Lung (tissue), 12 donors: Measurements from ENCODE around the gene ZNF318. TPM values are rescaled to one million over a fixed set of nuclear protein-coding genes. Genes with fewer than 3 reads are reported as not detected.

Experiments used
- ATAC-seq: fragments of 200-7000 bp; cut with Tn5 transposase; one replicate; pipeline ENCODE4 v1.9.1; 2020; ENCODE audit warnings: moderate number of reproducible peaks; ENCODE audit not compliant: insufficient read depth, low FRiP score
- DNase-seq, 3 donors: peaks; one replicate each; pipeline ENCODE4 v3.0.0-alpha.2; 2013 to 2017
- H3K27ac ChIP-seq, 2 donors: one replicate each; pipeline ENCODE4 v1.5.1; 2013; ENCODE audit warnings: mild to moderate bottlenecking in 2 of 2, moderate library complexity in 2 of 2, control low read depth in 1 of 2, inconsistent platforms in 1 of 2, low read depth in 1 of 2, low read length in 1 of 2
- H3K27me3 ChIP-seq, 3 donors: one replicate each; pipeline ENCODE4 v1.5.1; 2013; ENCODE audit warnings: low read length in 2 of 3; ENCODE audit not compliant: control insufficient read depth in 3 of 3, insufficient read depth in 3 of 3
- H3K36me3 ChIP-seq, 4 donors: one replicate each; pipeline ENCODE4 v1.5.1; 2013; ENCODE audit warnings: low read length in 4 of 4, mild to moderate bottlenecking in 1 of 4, moderate library complexity in 1 of 4; ENCODE audit not compliant: control insufficient read depth in 4 of 4, insufficient read depth in 4 of 4
- H3K4me1 ChIP-seq, 5 donors: one replicate each; pipeline ENCODE4 v1.5.1; 2013; ENCODE audit warnings: low read length in 5 of 5, mild to moderate bottlenecking in 2 of 5, moderate library complexity in 1 of 5; ENCODE audit not compliant: control insufficient read depth in 5 of 5, insufficient read depth in 5 of 5
- H3K4me3 ChIP-seq: one replicate; pipeline ENCODE4 v1.5.1; 2013; ENCODE audit warnings: mild to moderate bottlenecking, control low read depth, moderate library complexity
- H3K9ac ChIP-seq, 2 donors: one replicate each; pipeline ENCODE4 v1.5.1; 2013; ENCODE audit warnings: low read length in 2 of 2, control low read depth in 1 of 2; ENCODE audit not compliant: insufficient read depth in 1 of 2
- H3K9me3 ChIP-seq, 4 donors: one replicate each; pipeline ENCODE4 v1.5.1; 2013; ENCODE audit warnings: low read length in 3 of 4, mild to moderate bottlenecking in 1 of 4, moderate library complexity in 1 of 4; ENCODE audit not compliant: control insufficient read depth in 4 of 4, insufficient read depth in 3 of 4
- CTCF ChIP-seq: IDR thresholded peaks from 2 replicates; pipeline ENCODE4 v1.5.1; 2012; ENCODE audit warnings: mild to moderate bottlenecking; ENCODE audit errors: control extremely low read depth, extremely low read depth
- WGBS, 2 donors: extraction: QIAGEN DNeasy Blood & Tissue Kit; methylation state at CpG; one replicate each; pipeline ENCODE4 v1.1.7; 2013; 5-methylcytosine and 5-hydroxymethylcytosine counted together
- polyA plus RNA-seq, 2 donors: library from polyadenylated mRNA; stranded (reverse); fragments of 200-250 nt; gene quantifications; one replicate each; pipeline ENCODE4 v1.2.1, GENCODE V29; 2013
- total RNA-seq, 2 donors: library from RNA; depleted of rRNA in 1 of 2; stranded (reverse); fragments of >200 nt in 1 of 2; gene quantifications; one replicate each; pipeline ENCODE4 v1.2.1, GENCODE V29; 2014 to 2021
- donor health status: control.
- donor health status: control.
- donor health status: Bipolar disorder and iron deficiency.
- donor health status: healthy.
- donor health status: DM: yes; HTN: yes; CAD: no.

The ZNF318 gene
- total and polyA plus RNA-seq, 4 donors = 4.1 to 20.5 (median 8.8) TPM

- H3K36me3 ChIP-seq = peaks cover 0 to 2% (median 0%) of the 10 kb centered on the region in 4 donors
- no peak overlapping the region for H3K9ac ChIP-seq
- ATAC-seq (no peak), DNase-seq (no peak)
- WGBS, 2 donors = 59 to 68% methylated on average over 3 of the region's 3 CpGs
- H3K27me3 ChIP-seq = no peaks in the 10 kb centered on the region
- TF ChIP-seq CTCF = no peak
- H3K27ac ChIP-seq = no peak overlapping the region
- no peak overlapping the region for H3K4me3 ChIP-seq
- no peaks in the 10 kb centered on the region for H3K9me3 ChIP-seq
- no peaks in the 10 kb centered on the region for H3K4me1 ChIP-seq
Measured at GRCh38 chr6:43405354-43405753, 35.9 kb upstream of the ZNF318 start.

- 80 to 85% methylated on average over 1 of the region's 1 CpG for WGBS, 2 donors
- Histone ChIP-seq H3K27me3 (no peaks in the 10 kb centered on the region), H3K36me3 (peaks cover 0 to 2% (median 0%) of the 10 kb centered on the region in 4 donors), H3K9ac (no peak overlapping the region), H3K27ac (no peak overlapping the region), H3K4me3 (no peak overlapping the region), H3K4me1 (peaks cover 0 to 7% (median 0%) of the 10 kb centered on the region in 5 donors), H3K9me3 (no peaks in the 10 kb centered on the region)
- TF ChIP-seq CTCF = no peak
- DNase-seq (no peak), ATAC-seq (no peak)
Measured at GRCh38 chr6:43402820-43403219, 33.4 kb upstream of the ZNF318 start.

GRCh38 chr6:43401730-43402129 lies 32.3 kb upstream of the ZNF318 start:
- Histone ChIP-seq H3K27me3 (no peaks in the 10 kb centered on the region), H3K9ac (no peak overlapping the region), H3K9me3 (no peaks in the 10 kb centered on the region), H3K4me3 (no peak overlapping the region), H3K27ac (no peak overlapping the region), H3K36me3 (no peaks in the 10 kb centered on the region), H3K4me1 (peaks cover 0 to 7% (median 0%) of the 10 kb centered on the region in 5 donors)
- no peak for DNase-seq
- 87 to 94% methylated on average over 3 of the region's 3 CpGs for WGBS, 2 donors
- ATAC-seq = no peak
- no peak for TF ChIP-seq CTCF

- H3K36me3 ChIP-seq = no peaks in the 10 kb centered on the region
- H3K9me3 ChIP-seq = no peaks in the 10 kb centered on the region
- H3K4me1 ChIP-seq = peaks cover 0 to 12% (median 0%) of the 10 kb centered on the region in 5 donors
- DNase-seq (no peak), ATAC-seq (no peak)
- H3K4me3 ChIP-seq = no peak overlapping the region
- no peak overlapping the region for H3K27ac ChIP-seq
- no peak for TF ChIP-seq CTCF
- no peak overlapping the region for H3K9ac ChIP-seq
- 59% methylated on average over 3 of the region's 3 CpGs for WGBS, 2 donors
- no peaks in the 10 kb centered on the region for H3K27me3 ChIP-seq
Measured at GRCh38 chr6:43399932-43400487, 30.6 kb upstream of the ZNF318 start.
